Measurements from ENCODE around the gene SUMO3.

Gene SUMO3

DNA sequence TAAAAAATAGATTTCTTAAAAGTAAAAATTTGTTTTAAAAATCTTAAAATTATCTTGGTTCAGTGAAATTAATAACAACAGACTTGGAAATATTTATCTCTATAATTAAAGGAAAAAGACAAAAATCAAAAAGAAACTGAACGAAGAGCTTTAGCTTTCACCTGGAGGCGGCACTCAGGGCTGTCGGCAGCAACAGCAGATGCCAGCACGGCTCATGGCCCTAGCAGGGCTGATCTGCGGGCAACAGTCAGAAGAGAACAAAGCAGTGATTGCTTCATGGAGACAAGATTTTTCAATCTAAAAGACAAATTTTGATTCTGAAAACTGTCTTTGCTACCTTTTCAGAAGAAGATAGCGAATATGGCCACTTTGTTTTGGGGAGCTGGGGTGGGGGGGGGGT, 38.9 kb downstream of the SUMO3 start:
- Histone ChIP-seq H2AFZ (ENCODE audit: low read length) (no peak overlapping the region), H3K9ac (ENCODE audit: low read length) (no peak overlapping the region), H3K36me3 (ENCODE audit: insufficient read depth, low read length) (peaks cover 88% of the 10 kb centered on the region), H3K27me3 (ENCODE audit: insufficient read depth, low read length) (no peaks in the 10 kb centered on the region), H3K9me2 (ENCODE audit: low read depth, low read length) (no peaks in the 10 kb centered on the region), H3K4me1 (ENCODE audit: insufficient read depth, low read length, severe bottlenecking) (no peaks in the 10 kb centered on the region), H4K20me1 (ENCODE audit: insufficient read depth, low read length) (peaks cover 2% of the 10 kb centered on the region; the same call in 1 of the 2 replicates), H3K4me3 (ENCODE audit: low read depth, low read length, poor library complexity, severe bottlenecking) (no peak overlapping the region), H3F3A (ENCODE audit: insufficient read depth, low read length) (no peaks in the 10 kb centered on the region), H3K9me3 (ENCODE audit: low read length) (no peaks in the 10 kb centered on the region), H3K27ac (ENCODE audit: low read depth, low read length, poor library complexity, severe bottlenecking) (no peak overlapping the region), H3K4me2 (ENCODE audit: low read length) (no peak overlapping the region), H3K79me2 (ENCODE audit: insufficient read depth, low read length) (peaks cover 27% of the 10 kb centered on the region)
- TF ChIP-seq CTCF (IDR thresholded peaks at IDR 0.05; ENCODE audit: low read length) = no peak
- TF ChIP-seq EZH2 (IDR thresholded peaks at IDR 0.05; ENCODE audit: borderline replicate concordance, low read length) = no peak

DNA sequence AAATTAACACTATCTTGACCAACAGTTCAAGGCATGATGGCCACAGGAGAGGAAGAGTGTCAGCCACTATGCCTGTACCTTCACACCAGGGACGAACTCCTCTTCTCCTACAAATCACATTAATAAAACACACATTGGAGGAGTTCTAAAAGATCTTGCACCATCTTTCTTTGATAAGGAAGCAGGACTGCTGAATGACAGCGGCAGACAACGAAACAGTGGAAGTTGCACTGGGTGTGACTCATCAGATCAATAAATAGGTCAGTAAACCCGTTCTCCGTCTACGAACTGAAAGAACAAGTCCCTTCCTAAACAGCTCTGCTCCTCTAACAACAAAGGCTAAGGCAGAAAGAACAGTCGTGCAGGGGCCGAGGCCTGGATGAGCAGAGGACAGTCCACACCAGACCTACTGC, 39.4 kb downstream of the SUMO3 start:
- Histone ChIP-seq H3F3A (ENCODE audit: insufficient read depth, low read length) (no peaks in the 10 kb centered on the region), H3K27me3 (ENCODE audit: insufficient read depth, low read length) (no peaks in the 10 kb centered on the region), H3K9me2 (ENCODE audit: low read depth, low read length) (no peaks in the 10 kb centered on the region), H3K79me2 (ENCODE audit: insufficient read depth, low read length) (peaks cover 24% of the 10 kb centered on the region), H3K27ac (ENCODE audit: low read depth, low read length, poor library complexity, severe bottlenecking) (no peak overlapping the region), H3K4me2 (ENCODE audit: low read length) (no peak overlapping the region), H3K9me3 (ENCODE audit: low read length) (no peaks in the 10 kb centered on the region), H4K20me1 (ENCODE audit: insufficient read depth, low read length) (peaks cover 2% of the 10 kb centered on the region; the same call in 1 of the 2 replicates), H3K9ac (ENCODE audit: low read length) (no peak overlapping the region), H3K4me1 (ENCODE audit: insufficient read depth, low read length, severe bottlenecking) (no peaks in the 10 kb centered on the region), H2AFZ (ENCODE audit: low read length) (no peak overlapping the region), H3K4me3 (ENCODE audit: low read depth, low read length, poor library complexity, severe bottlenecking) (no peak overlapping the region), H3K36me3 (ENCODE audit: insufficient read depth, low read length) (peaks cover 88% of the 10 kb centered on the region)
- no peak for TF ChIP-seq CTCF (IDR thresholded peaks at IDR 0.05; ENCODE audit: low read length)
- TF ChIP-seq EZH2 (IDR thresholded peaks at IDR 0.05; ENCODE audit: borderline replicate concordance, low read length) = no peak

DNA sequence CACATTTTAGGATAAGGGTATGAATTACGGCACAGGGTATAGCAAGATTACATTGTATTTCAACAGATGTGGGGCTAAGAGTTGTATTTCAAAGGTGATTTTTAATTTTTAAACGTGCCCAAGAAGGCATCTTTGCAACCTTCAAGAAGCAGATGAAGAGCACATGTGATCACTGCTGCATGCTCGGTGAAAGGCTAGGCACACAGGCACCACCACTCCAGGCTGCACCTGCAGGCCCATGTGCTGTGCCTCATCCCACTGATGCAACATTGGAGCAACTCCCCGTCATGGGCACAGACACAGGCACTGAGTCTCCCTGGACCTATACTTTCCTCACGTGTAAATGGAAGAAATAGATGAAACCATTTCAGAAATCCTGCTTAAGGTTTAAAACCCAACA, 39.8 kb downstream of the SUMO3 start:
- no peak overlapping the region for H3K4me3 ChIP-seq (ENCODE audit: low read depth, low read length, poor library complexity, severe bottlenecking)
- peaks cover 88% of the 10 kb centered on the region for H3K36me3 ChIP-seq (ENCODE audit: insufficient read depth, low read length)
- no peaks in the 10 kb centered on the region for H3K9me3 ChIP-seq (ENCODE audit: low read length)
- no peaks in the 10 kb centered on the region for H4K20me1 ChIP-seq (ENCODE audit: insufficient read depth, low read length)
- H3F3A ChIP-seq (ENCODE audit: insufficient read depth, low read length) = no peaks in the 10 kb centered on the region
- H3K27ac ChIP-seq (ENCODE audit: low read depth, low read length, poor library complexity, severe bottlenecking) = no peak overlapping the region
- no peak overlapping the region for H2AFZ ChIP-seq (ENCODE audit: low read length)
- no peaks in the 10 kb centered on the region for H3K27me3 ChIP-seq (ENCODE audit: insufficient read depth, low read length)
- no peak overlapping the region for H3K9ac ChIP-seq (ENCODE audit: low read length)
- no peak overlapping the region for H3K4me2 ChIP-seq (ENCODE audit: low read length)
- H3K79me2 ChIP-seq (ENCODE audit: insufficient read depth, low read length) = peaks cover 20% of the 10 kb centered on the region
- H3K4me1 ChIP-seq (ENCODE audit: insufficient read depth, low read length, severe bottlenecking) = no peaks in the 10 kb centered on the region
- no peaks in the 10 kb centered on the region for H3K9me2 ChIP-seq (ENCODE audit: low read depth, low read length)
- TF ChIP-seq EZH2 (IDR thresholded peaks at IDR 0.05; ENCODE audit: borderline replicate concordance, low read length) = no peak

DNA sequence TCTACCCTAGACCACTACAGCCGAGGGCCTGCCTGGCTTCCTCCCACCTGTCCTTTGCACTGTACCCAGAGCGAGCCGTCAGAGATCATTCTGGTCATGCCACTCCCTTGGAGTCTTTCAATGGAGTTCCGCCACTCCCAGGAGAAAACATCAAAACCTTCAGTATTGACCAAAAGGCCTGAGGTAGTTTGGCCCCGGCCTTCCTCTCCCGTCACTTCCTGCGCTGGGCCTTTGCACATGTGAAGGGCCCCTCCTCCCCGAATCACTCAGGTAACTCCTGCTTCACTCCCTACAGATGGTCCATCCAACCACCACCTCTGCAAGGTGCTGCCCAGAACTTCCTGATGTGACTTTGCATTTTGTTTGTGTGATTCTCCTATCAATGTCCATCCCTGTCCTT, 42.9 kb downstream of the SUMO3 start:
- no peak overlapping the region for H3K4me2 ChIP-seq (ENCODE audit: low read length)
- no peak overlapping the region for H3K9ac ChIP-seq (ENCODE audit: low read length)
- H3F3A ChIP-seq (ENCODE audit: insufficient read depth, low read length) = no peaks in the 10 kb centered on the region
- no peak overlapping the region for H3K27ac ChIP-seq (ENCODE audit: low read depth, low read length, poor library complexity, severe bottlenecking)
- H3K4me3 ChIP-seq (ENCODE audit: low read depth, low read length, poor library complexity, severe bottlenecking) = no peak overlapping the region
- no peaks in the 10 kb centered on the region for H3K9me3 ChIP-seq (ENCODE audit: low read length)
- TF ChIP-seq CTCF (IDR thresholded peaks at IDR 0.05; ENCODE audit: low read length) (no peak), EZH2 (IDR thresholded peaks at IDR 0.05; ENCODE audit: borderline replicate concordance, low read length) (no peak)
- H3K79me2 ChIP-seq (ENCODE audit: insufficient read depth, low read length) = peaks cover 9% of the 10 kb centered on the region
- H2AFZ ChIP-seq (ENCODE audit: low read length) = no peak overlapping the region
- no peaks in the 10 kb centered on the region for H3K27me3 ChIP-seq (ENCODE audit: insufficient read depth, low read length)
- peaks cover 92% of the 10 kb centered on the region for H3K36me3 ChIP-seq (ENCODE audit: insufficient read depth, low read length)
- H4K20me1 ChIP-seq (ENCODE audit: insufficient read depth, low read length) = no peaks in the 10 kb centered on the region
- no peaks in the 10 kb centered on the region for H3K9me2 ChIP-seq (ENCODE audit: low read depth, low read length)
- H3K4me1 ChIP-seq (ENCODE audit: insufficient read depth, low read length, severe bottlenecking) = no peaks in the 10 kb centered on the region

Measured in OCI-LY1 (cell line).